ENCODE results near the gene ZNF423.

DNA sequence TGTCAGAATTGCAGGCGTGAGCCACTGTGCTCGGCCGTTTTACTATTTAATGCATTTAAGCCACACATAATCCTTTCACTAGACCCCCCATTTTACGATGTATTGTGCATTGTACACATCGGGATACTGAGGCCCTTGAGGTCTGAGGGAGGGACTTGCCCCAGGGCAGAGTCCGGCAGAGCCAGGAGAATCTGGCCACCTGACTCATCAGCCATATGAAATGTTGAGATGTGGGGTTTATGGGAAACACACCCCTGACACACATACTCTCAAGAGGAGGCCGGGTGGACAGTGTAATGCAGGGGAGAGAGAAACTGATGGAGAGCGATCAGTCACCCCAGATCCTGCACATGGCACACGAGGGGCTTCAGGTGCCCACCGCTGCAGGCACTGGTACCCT lies 196.6 kb downstream of the ZNF423 start:
- TF ChIP-seq, protein P1, sequence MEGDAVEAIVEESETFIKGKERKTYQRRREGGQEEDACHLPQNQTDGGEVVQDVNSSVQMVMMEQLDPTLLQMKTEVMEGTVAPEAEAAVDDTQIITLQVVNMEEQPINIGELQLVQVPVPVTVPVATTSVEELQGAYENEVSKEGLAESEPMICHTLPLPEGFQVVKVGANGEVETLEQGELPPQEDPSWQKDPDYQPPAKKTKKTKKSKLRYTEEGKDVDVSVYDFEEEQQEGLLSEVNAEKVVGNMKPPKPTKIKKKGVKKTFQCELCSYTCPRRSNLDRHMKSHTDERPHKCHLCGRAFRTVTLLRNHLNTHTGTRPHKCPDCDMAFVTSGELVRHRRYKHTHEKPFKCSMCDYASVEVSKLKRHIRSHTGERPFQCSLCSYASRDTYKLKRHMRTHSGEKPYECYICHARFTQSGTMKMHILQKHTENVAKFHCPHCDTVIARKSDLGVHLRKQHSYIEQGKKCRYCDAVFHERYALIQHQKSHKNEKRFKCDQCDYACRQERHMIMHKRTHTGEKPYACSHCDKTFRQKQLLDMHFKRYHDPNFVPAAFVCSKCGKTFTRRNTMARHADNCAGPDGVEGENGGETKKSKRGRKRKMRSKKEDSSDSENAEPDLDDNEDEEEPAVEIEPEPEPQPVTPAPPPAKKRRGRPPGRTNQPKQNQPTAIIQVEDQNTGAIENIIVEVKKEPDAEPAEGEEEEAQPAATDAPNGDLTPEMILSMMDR (IDR thresholded peaks at IDR 0.05; ENCODE audit: insufficient read depth, low read depth, low read length): no peak
- no peak for TF ChIP-seq EZH2 (IDR thresholded peaks at IDR 0.05; ENCODE audit: insufficient read depth, low read length)

Measured in astrocyte (in vitro differentiated cells and primary cell).